Measurements from ENCODE around the gene NSA2.

DNA sequence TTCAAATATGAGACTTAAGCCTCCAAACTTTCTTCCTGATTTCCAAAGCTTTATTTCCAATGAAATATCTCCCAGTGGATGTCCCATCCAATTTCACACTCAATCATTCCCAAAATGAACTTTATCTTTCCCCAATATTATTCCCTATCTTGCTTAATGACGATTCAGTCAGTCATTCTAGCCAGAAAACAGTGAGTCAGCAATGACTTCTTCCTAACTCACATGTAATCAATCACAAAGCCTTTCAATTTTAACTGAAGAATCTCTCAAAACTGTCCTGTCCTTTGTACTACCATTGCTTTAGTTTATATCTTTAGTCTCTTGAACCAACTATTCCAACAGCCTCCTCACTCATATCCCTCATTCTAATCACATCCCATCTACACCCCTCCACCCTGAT is 34.9 kb downstream of the NSA2 start:
- TF ChIP-seq POLR2AphosphoS5 (IDR thresholded peaks at IDR 0.05; ENCODE audit: low read depth, low read length) (no peak), SIN3A (IDR thresholded peaks at IDR 0.05; ENCODE audit: borderline replicate concordance, insufficient read depth, low read depth, low read length) (no peak), TCF7L2 (IDR thresholded peaks at IDR 0.05; ENCODE audit: low read depth, low read length) (no peak)
- TF ChIP-seq, protein P1, sequence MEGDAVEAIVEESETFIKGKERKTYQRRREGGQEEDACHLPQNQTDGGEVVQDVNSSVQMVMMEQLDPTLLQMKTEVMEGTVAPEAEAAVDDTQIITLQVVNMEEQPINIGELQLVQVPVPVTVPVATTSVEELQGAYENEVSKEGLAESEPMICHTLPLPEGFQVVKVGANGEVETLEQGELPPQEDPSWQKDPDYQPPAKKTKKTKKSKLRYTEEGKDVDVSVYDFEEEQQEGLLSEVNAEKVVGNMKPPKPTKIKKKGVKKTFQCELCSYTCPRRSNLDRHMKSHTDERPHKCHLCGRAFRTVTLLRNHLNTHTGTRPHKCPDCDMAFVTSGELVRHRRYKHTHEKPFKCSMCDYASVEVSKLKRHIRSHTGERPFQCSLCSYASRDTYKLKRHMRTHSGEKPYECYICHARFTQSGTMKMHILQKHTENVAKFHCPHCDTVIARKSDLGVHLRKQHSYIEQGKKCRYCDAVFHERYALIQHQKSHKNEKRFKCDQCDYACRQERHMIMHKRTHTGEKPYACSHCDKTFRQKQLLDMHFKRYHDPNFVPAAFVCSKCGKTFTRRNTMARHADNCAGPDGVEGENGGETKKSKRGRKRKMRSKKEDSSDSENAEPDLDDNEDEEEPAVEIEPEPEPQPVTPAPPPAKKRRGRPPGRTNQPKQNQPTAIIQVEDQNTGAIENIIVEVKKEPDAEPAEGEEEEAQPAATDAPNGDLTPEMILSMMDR (IDR thresholded peaks at IDR 0.05) = no peak
- TF ChIP-seq, protein P2, sequence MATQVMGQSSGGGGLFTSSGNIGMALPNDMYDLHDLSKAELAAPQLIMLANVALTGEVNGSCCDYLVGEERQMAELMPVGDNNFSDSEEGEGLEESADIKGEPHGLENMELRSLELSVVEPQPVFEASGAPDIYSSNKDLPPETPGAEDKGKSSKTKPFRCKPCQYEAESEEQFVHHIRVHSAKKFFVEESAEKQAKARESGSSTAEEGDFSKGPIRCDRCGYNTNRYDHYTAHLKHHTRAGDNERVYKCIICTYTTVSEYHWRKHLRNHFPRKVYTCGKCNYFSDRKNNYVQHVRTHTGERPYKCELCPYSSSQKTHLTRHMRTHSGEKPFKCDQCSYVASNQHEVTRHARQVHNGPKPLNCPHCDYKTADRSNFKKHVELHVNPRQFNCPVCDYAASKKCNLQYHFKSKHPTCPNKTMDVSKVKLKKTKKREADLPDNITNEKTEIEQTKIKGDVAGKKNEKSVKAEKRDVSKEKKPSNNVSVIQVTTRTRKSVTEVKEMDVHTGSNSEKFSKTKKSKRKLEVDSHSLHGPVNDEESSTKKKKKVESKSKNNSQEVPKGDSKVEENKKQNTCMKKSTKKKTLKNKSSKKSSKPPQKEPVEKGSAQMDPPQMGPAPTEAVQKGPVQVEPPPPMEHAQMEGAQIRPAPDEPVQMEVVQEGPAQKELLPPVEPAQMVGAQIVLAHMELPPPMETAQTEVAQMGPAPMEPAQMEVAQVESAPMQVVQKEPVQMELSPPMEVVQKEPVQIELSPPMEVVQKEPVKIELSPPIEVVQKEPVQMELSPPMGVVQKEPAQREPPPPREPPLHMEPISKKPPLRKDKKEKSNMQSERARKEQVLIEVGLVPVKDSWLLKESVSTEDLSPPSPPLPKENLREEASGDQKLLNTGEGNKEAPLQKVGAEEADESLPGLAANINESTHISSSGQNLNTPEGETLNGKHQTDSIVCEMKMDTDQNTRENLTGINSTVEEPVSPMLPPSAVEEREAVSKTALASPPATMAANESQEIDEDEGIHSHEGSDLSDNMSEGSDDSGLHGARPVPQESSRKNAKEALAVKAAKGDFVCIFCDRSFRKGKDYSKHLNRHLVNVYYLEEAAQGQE (IDR thresholded peaks at IDR 0.05; ENCODE audit: insufficient read depth in 1 of 2, low read depth in 2 of 2, low read length in 1 of 2) = no peak
